ENCODE data around the gene SNAPC4.

SNAPC4 gene

GRCh38 chr9:136401173-136401922 is 1.4 kb upstream of the SNAPC4 start:
- no peak overlapping the region for H3K9ac ChIP-seq
- no peaks in the 10 kb centered on the region for H3K79me2 ChIP-seq
- no peak overlapping the region for H3K4me2 ChIP-seq (ENCODE audit: low read length)
- no peak overlapping the region for H2AFZ ChIP-seq
- no peaks in the 10 kb centered on the region for H3K9me3 ChIP-seq (ENCODE audit: control insufficient read depth, low read length)
- no peaks in the 10 kb centered on the region for H3K27me3 ChIP-seq (ENCODE audit: control insufficient read depth, insufficient read depth, low read length)
- H3K36me3 ChIP-seq (ENCODE audit: control insufficient read depth, insufficient read depth, low read length) = no peaks in the 10 kb centered on the region
- TF ChIP-seq CTCF (IDR thresholded peaks at IDR 0.05) = no peak
- no peak overlapping the region for H3K27ac ChIP-seq
- H3K4me3 ChIP-seq (ENCODE audit: low read depth, low read length) = no peak overlapping the region
- no peaks in the 10 kb centered on the region for H3K4me1 ChIP-seq

GRCh38 chr9:136399176-136400037 is 563 bp downstream of the SNAPC4 start:
- Histone ChIP-seq H2AFZ (peak overlapping the region; percentile 88), H3K4me1 (no peaks in the 10 kb centered on the region), H3K27ac (no peak overlapping the region), H3K27me3 (ENCODE audit: control insufficient read depth, insufficient read depth, low read length) (no peaks in the 10 kb centered on the region), H3K36me3 (ENCODE audit: control insufficient read depth, insufficient read depth, low read length) (no peaks in the 10 kb centered on the region), H3K4me3 (ENCODE audit: low read depth, low read length) (peak overlapping the region; percentile 69), H3K9ac (peak overlapping the region; percentile 28), H3K79me2 (no peaks in the 10 kb centered on the region), H3K4me2 (ENCODE audit: low read length) (peak overlapping the region; percentile 92), H3K9me3 (ENCODE audit: control insufficient read depth, low read length) (no peaks in the 10 kb centered on the region)
- no peak for TF ChIP-seq CTCF (IDR thresholded peaks at IDR 0.05)

- Histone ChIP-seq H3K27ac (no peak overlapping the region), H3K9ac (no peak overlapping the region), H3K27me3 (ENCODE audit: control insufficient read depth, insufficient read depth, low read length) (no peaks in the 10 kb centered on the region), H3K36me3 (ENCODE audit: control insufficient read depth, insufficient read depth, low read length) (no peaks in the 10 kb centered on the region), H3K79me2 (no peaks in the 10 kb centered on the region), H3K4me3 (ENCODE audit: low read depth, low read length) (no peak overlapping the region), H2AFZ (no peak overlapping the region), H3K4me1 (no peaks in the 10 kb centered on the region), H3K9me3 (ENCODE audit: control insufficient read depth, low read length) (no peaks in the 10 kb centered on the region), H3K4me2 (ENCODE audit: low read length) (no peak overlapping the region)
- no peak for TF ChIP-seq CTCF (IDR thresholded peaks at IDR 0.05)
Observed at GRCh38 chr9:136398286-136398685, 1.7 kb downstream of the SNAPC4 start.

- no peak overlapping the region for H3K4me2 ChIP-seq (ENCODE audit: low read length)
- no peak for TF ChIP-seq CTCF (IDR thresholded peaks at IDR 0.05)
- no peak overlapping the region for H2AFZ ChIP-seq
- no peak overlapping the region for H3K27ac ChIP-seq
- no peaks in the 10 kb centered on the region for H3K4me1 ChIP-seq
- H3K79me2 ChIP-seq = no peaks in the 10 kb centered on the region
- H3K9ac ChIP-seq = no peak overlapping the region
- H3K9me3 ChIP-seq (ENCODE audit: control insufficient read depth, low read length) = no peaks in the 10 kb centered on the region
- no peak overlapping the region for H3K4me3 ChIP-seq (ENCODE audit: low read depth, low read length)
- H3K36me3 ChIP-seq (ENCODE audit: control insufficient read depth, insufficient read depth, low read length) = no peaks in the 10 kb centered on the region
- no peaks in the 10 kb centered on the region for H3K27me3 ChIP-seq (ENCODE audit: control insufficient read depth, insufficient read depth, low read length)
Observed at GRCh38 chr9:136397643-136398042, 2.3 kb downstream of the SNAPC4 start.
